IMR-90 (cell line): Measurements from ENCODE around the gene TMEM168. TPM values are rescaled to one million over a fixed set of nuclear protein-coding genes. Genes with fewer than 3 reads are reported as not detected.

Source experiments
- ATAC-seq: fragments of 200-7000 bp; cut with Tn5 transposase; 2 replicates; pipeline ENCODE4 v1.9.1; 2020; ENCODE audit warnings: low read depth, mild to moderate bottlenecking, moderate library complexity
- BruUV-seq: library from RNA; stranded (reverse); fragments of 400-500 nt; replicated peaks from 2 replicates; lab custom pipeline; 2021; lab: Mats Ljungman, UMichigan
- CTCF ChIA-PET: fragments of 300-600 bp; formaldehyde crosslinking; extraction: SDS; loops from one replicate; lab custom pipeline; 2021; ENCODE audit warnings: antibody characterized with exemption; lab: Yijun Ruan, JAX
- POLR2A ChIA-PET: fragments of 300-600 bp; sonication (Branson Sonifier 250); formaldehyde crosslinking; loops from one replicate; lab custom pipeline; 2022; ENCODE audit warnings: antibody characterized with exemption; ENCODE audit not compliant: unreplicated experiment; lab: Charles Lee
- DNase-seq: peaks from one replicate; pipeline ENCODE4 v3.0.0; 2013
- H2AFZ ChIP-seq: replicated peaks from 2 replicates; pipeline ENCODE3; 2013; ENCODE audit warnings: low read length, mild to moderate bottlenecking; ENCODE audit not compliant: poor library complexity
- H2AK5ac ChIP-seq: 2 replicates; pipeline ENCODE4 v1.6.1; 2013; ENCODE audit warnings: low read depth, low read length, inconsistent platforms
- H2AK9ac ChIP-seq: replicated peaks from 2 replicates; pipeline ENCODE3; 2013; ENCODE audit warnings: mild to moderate bottlenecking, low read depth, low read length, moderate library complexity; ENCODE audit not compliant: poor library complexity
- H2BK120ac ChIP-seq: 2 replicates; pipeline ENCODE4 v1.6.1; 2013; ENCODE audit warnings: low read depth, low read length, inconsistent platforms
- H2BK15ac ChIP-seq: 3 replicates; pipeline ENCODE4 v1.6.1; 2013; ENCODE audit warnings: low read depth, low read length, inconsistent platforms
- H2BK20ac ChIP-seq: 2 replicates; pipeline ENCODE4 v1.6.1; 2013; ENCODE audit warnings: low read depth, mild to moderate bottlenecking, inconsistent platforms, low read length, moderate library complexity
- H2BK5ac ChIP-seq: 2 replicates; pipeline ENCODE4 v1.6.1; 2013; ENCODE audit warnings: mild to moderate bottlenecking, low read depth, low read length, inconsistent platforms; ENCODE audit not compliant: poor library complexity, severe bottlenecking
- H3K14ac ChIP-seq: replicated peaks from 2 replicates; pipeline ENCODE4 v1.6.1; 2013; ENCODE audit warnings: low read depth, low read length, inconsistent platforms
- H3K18ac ChIP-seq: 2 replicates; pipeline ENCODE4 v1.6.1; 2013; ENCODE audit warnings: low read depth, low read length, control low read depth
- H3K23ac ChIP-seq: 2 replicates; pipeline ENCODE4 v1.6.1; 2013; ENCODE audit warnings: low read depth, low read length, inconsistent platforms
- H3K27ac ChIP-seq: 2 replicates; pipeline ENCODE4 v1.5.1; 2013; ENCODE audit warnings: mild to moderate bottlenecking, control low read depth, low read length; ENCODE audit not compliant: insufficient read depth
- H3K27me3 ChIP-seq: 2 replicates; pipeline ENCODE4 v1.6.1; 2013; ENCODE audit warnings: low read length; ENCODE audit not compliant: control insufficient read depth, insufficient read depth
- H3K36me3 ChIP-seq: 2 replicates; pipeline ENCODE4 v1.6.1; 2013; ENCODE audit warnings: low read length, mixed read lengths; ENCODE audit not compliant: control insufficient read depth, insufficient read depth
- H3K4ac ChIP-seq: 2 replicates; pipeline ENCODE4 v1.6.1; 2013; ENCODE audit warnings: low read depth, low read length, inconsistent platforms
- H3K4me1 ChIP-seq: 2 replicates; pipeline ENCODE4 v1.6.1; 2013; ENCODE audit warnings: low read length, mixed read lengths; ENCODE audit not compliant: control insufficient read depth, insufficient read depth
- H3K4me2 ChIP-seq: 2 replicates; pipeline ENCODE4 v1.6.1; 2013; ENCODE audit warnings: low read depth, mild to moderate bottlenecking, control low read depth, low read length, moderate library complexity
- H3K4me3 ChIP-seq: 2 replicates; pipeline ENCODE4 v1.5.1; 2013; ENCODE audit warnings: low read depth, mild to moderate bottlenecking, control low read depth, low read length, moderate library complexity; ENCODE audit not compliant: insufficient read depth
- H3K56ac ChIP-seq: 2 replicates; pipeline ENCODE4 v1.6.1; 2013; ENCODE audit warnings: low read length, inconsistent platforms; ENCODE audit not compliant: insufficient read depth; ENCODE audit errors: extremely low read depth
- H3K79me1 ChIP-seq, 2 experiments: 2 replicates each; pipeline ENCODE4 v1.6.1; 2013; ENCODE audit warnings: low read length in 2 of 2, inconsistent platforms in 1 of 2, low read depth in 1 of 2
- H3K9ac ChIP-seq: 2 replicates; pipeline ENCODE4 v1.6.1; 2013; ENCODE audit warnings: low read depth, low read length, control low read depth
- H3K9me1 ChIP-seq: 2 replicates; pipeline ENCODE4 v1.6.1; 2013; ENCODE audit warnings: low read length, inconsistent platforms; ENCODE audit not compliant: insufficient read depth
- H3K9me3 ChIP-seq: 2 replicates; pipeline ENCODE4 v1.6.1; 2013; ENCODE audit warnings: low read length; ENCODE audit not compliant: control insufficient read depth, insufficient read depth
- H4K20me1 ChIP-seq: 2 replicates; pipeline ENCODE4 v1.6.1; 2013; ENCODE audit warnings: low read length, inconsistent platforms; ENCODE audit not compliant: insufficient read depth
- H4K5ac ChIP-seq: 2 replicates; pipeline ENCODE4 v1.6.1; 2013; ENCODE audit warnings: mild to moderate bottlenecking, low read depth, low read length, control low read depth
- H4K8ac ChIP-seq, 2 experiments: 2 replicates each; pipeline ENCODE4 v1.6.1; 2013; ENCODE audit warnings: low read depth in 2 of 2, low read length in 2 of 2, control low read depth in 1 of 2, inconsistent platforms in 1 of 2
- H4K91ac ChIP-seq: 2 replicates; pipeline ENCODE4 v1.6.1; 2013; ENCODE audit warnings: low read depth, low read length, inconsistent platforms; ENCODE audit not compliant: insufficient read depth
- CHD1 ChIP-seq: IDR thresholded peaks from 2 replicates; pipeline ENCODE4 v1.6.1; 2012; ENCODE audit warnings: low read depth, low read length, improper control_type of control experiment
- WGBS, 2 experiments: methylation state at CpG; one replicate each; pipeline versions ENCODE4 v1.1.5 to v1.1.7; 2013; ENCODE audit warnings: missing lambda C conversion rate in 2 of 2; ENCODE audit not compliant: insufficient read length in 1 of 2; ENCODE audit errors: extremely low coverage in 2 of 2; 5-methylcytosine and 5-hydroxymethylcytosine counted together
- dilution Hi-C: fragments of 300-500 bp; cut with HindIII; formaldehyde crosslinking; loops from one replicate; pipeline ENCODE4 v1.14.3; 2018; ENCODE audit warnings: low sequenced_read_pairs; ENCODE audit not compliant: unreplicated experiment
- in situ Hi-C: fragments of 300-500 bp; cut with MboI; formaldehyde crosslinking; loops from 3 replicates; pipeline ENCODE4 v1.14.3; 2019; ENCODE audit warnings: low sequenced_read_pairs, inconsistent platforms, mixed read lengths
- intact Hi-C: fragments of 100-400 bp; cut with micrococcal nuclease; formaldehyde crosslinking; loops from 2 replicates; pipeline ENCODE4 v1.10.0; 2022
- polyA plus RNA-seq, 3 experiments: library from polyadenylated mRNA; depleted of rRNA; stranded (reverse); fragments of >200 nt; gene quantifications; 2 replicates each; pipeline ENCODE4 v1.2.3, GENCODE V29; 2012; ENCODE audit warnings: low replicate concordance in 1 of 3
- total RNA-seq: library from RNA; depleted of rRNA; stranded (reverse); fragments of >200 nt; gene quantifications from 2 replicates; pipeline ENCODE4 v1.2.3, GENCODE V29; 2012

The TMEM168 gene
- total and polyA plus RNA-seq, 2 of the 4 experiments (the other 2 are of a cell fraction) = 17.7 to 22.9 TPM

DNA sequence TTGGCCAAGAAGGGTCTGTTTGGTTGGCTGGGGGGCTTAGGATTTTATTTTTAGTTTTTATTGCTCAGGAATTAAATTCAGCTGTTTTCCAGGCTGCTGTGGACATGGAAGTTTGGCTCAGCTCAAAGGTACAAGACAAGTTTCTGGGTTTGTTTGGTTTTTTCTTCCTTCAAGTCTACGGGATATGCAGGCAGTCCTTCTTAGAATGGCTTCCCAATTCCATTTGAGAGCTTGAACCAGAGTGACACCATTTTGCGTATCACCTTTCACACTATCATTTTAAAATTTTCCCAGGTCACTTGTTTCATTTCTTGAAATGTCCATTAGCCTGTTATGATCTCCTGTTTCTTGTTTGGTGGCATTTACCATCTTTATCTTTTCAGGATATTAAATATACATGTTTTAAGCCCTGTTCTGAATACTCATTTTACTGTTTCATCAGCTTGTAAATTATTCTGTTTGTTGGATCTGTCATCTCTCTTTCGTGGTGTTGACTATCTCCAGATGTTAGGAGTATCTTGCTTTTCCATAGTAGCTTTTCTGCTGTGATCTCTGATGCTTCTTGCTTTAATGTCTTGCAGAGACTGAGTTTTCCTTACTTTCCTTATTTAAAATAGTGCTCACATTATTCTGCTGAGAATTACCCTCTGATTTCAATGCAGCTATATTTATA is 9.4 kb upstream of the TMEM168 start:
- intact Hi-C loops = no loop called here
- H4K8ac ChIP-seq = no peak overlapping the region
- H3K4ac ChIP-seq = no peak overlapping the region
- H3K79me1 ChIP-seq = no peaks in the 10 kb centered on the region
- no peak overlapping the region for H3K56ac ChIP-seq
- H4K91ac ChIP-seq = no peak overlapping the region
- no CpG with 5 or more reads among the region's 3 CpGs for WGBS, 2 experiments
- no peak overlapping the region for H3K4me2 ChIP-seq
- no peak for DNase-seq
- peak; percentile 14; the same call in 1 of the 2 replicates for ATAC-seq
- H2BK120ac ChIP-seq = no peak overlapping the region
- H2AK9ac ChIP-seq = no peak overlapping the region
- H3K27ac ChIP-seq = peak overlapping the region; percentile 44; the same call in 1 of the 2 replicates
- H2BK5ac ChIP-seq = no peak overlapping the region
- ChIA-PET CTCF (no interaction called here), POLR2A (no interaction called here)
- no TSS peak for BruUV-seq
- no peaks in the 10 kb centered on the region for H4K20me1 ChIP-seq
- no peak overlapping the region for H3K18ac ChIP-seq
- H3K9me3 ChIP-seq = no peaks in the 10 kb centered on the region
- dilution Hi-C loops = no loop called here
- no peak overlapping the region for H4K5ac ChIP-seq
- H3K9ac ChIP-seq = no peak overlapping the region
- no peaks in the 10 kb centered on the region for H3K36me3 ChIP-seq
- no peak overlapping the region for H3K23ac ChIP-seq
- no peak for TF ChIP-seq CHD1
- H2AFZ ChIP-seq = no peak overlapping the region
- in situ Hi-C loops = no loop called here
- no peak overlapping the region for H2BK20ac ChIP-seq
- no peaks in the 10 kb centered on the region; the same call in 1 of the 2 replicates for H3K4me1 ChIP-seq
- H2AK5ac ChIP-seq = no peak overlapping the region
- no peak overlapping the region for H3K4me3 ChIP-seq
- H3K27me3 ChIP-seq = no peaks in the 10 kb centered on the region
- no peak overlapping the region for H2BK15ac ChIP-seq
- H3K14ac ChIP-seq = no peak overlapping the region
- no peaks in the 10 kb centered on the region for H3K9me1 ChIP-seq
